Stimulated activated naive CD4-positive, alpha-beta T cell (primary cell): ENCODE data around the gene ASTL.

ENCODE experiments used
- DNase-seq, 6 experiments: peaks; one replicate each; lab custom pipeline; 2025; lab: John Stamatoyannopoulos, UW

The ASTL gene

GRCh38 chr2:96112501-96113366 is 25.6 kb downstream of the ASTL start:
- no peak for DNase-seq

- DNase-seq = no peak
Measured at GRCh38 chr2:96111823-96112500, 26.3 kb downstream of the ASTL start.

- DNase-seq = no peak
Measured at GRCh38 chr2:96111257-96111640, 27.1 kb downstream of the ASTL start.

- no peak for DNase-seq
Measured at GRCh38 chr2:96110621-96111256, 27.6 kb downstream of the ASTL start.

- DNase-seq = no peak
Measured at GRCh38 chr2:96109931-96110511, 28.3 kb downstream of the ASTL start.

GRCh38 chr2:96109361-96109680 is 29.0 kb downstream of the ASTL start:
- DNase-seq = no peak

- DNase-seq = no peak
Measured at GRCh38 chr2:96108541-96109360, 29.6 kb downstream of the ASTL start.

- DNase-seq = no peak
Measured at GRCh38 chr2:96108151-96108540, 30.2 kb downstream of the ASTL start.

- DNase-seq = no peak
Measured at GRCh38 chr2:96107708-96108065, 30.6 kb downstream of the ASTL start.

- no peak for DNase-seq
Measured at GRCh38 chr2:96106991-96107707, 31.2 kb downstream of the ASTL start.

- no peak for DNase-seq
Measured at GRCh38 chr2:96105994-96106715, 32.1 kb downstream of the ASTL start.

GRCh38 chr2:96105152-96105915 is 33.0 kb downstream of the ASTL start:
- no peak for DNase-seq

- no peak for DNase-seq
Measured at GRCh38 chr2:96104487-96104861, 33.8 kb downstream of the ASTL start.

- no peak for DNase-seq
Measured at GRCh38 chr2:96103761-96104486, 34.4 kb downstream of the ASTL start.

- no peak for DNase-seq
Measured at GRCh38 chr2:96103187-96103601, 35.1 kb downstream of the ASTL start.

GRCh38 chr2:96102596-96103186 is 35.6 kb downstream of the ASTL start:
- no peak for DNase-seq

GRCh38 chr2:96100893-96101304 is 37.4 kb downstream of the ASTL start:
- DNase-seq = no peak

- DNase-seq = no peak
Measured at GRCh38 chr2:96099861-96100798, 38.2 kb downstream of the ASTL start.
